ENCODE measurements around the gene STAT6. TPM values are rescaled to one million over a fixed set of nuclear protein-coding genes. Genes with fewer than 3 reads are reported as not detected.

The STAT6 gene
- total RNA-seq, 1 donor from 2014 or later = 269 TPM

DNA sequence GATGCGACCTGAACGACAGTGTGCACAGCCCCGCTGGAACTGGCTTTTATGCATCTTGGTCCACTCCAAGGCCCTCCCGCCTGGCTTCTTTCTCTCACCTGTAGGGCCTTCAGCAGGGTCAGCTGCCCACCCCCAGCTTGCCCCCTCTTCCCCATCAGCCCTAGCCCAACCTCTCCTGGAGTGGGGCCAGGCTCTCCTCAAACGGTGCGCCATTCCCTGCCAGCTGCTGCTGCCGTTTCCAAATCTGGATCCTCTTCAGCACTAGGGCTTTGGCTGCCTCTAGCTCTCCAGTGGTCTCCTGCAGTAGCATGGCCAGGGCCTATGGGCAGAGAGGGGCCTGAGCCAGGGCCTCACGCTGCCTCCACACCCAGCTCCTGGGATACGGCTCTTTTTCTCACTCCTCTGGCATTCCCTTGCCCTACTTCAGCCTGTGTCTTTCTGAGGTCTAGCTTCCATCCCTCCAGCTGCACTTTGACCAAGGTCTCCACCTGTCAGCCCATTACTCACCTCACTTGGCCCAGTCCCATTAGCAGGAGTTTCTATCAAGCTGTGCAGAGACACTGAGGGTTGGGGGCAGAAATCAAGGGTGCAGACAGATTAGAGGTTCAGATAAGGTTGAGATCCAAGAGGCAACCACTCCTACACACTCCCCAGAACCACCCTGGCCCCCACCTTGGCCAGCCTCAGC lies 5.0 kb downstream of the STAT6 start:
- H3K4me1 ChIP-seq = peaks cover 31% of the 10 kb centered on the region
- ATAC-seq = no peak
- intact Hi-C loops (cut with DNase I) = no loop called here
- no peaks in the 10 kb centered on the region for H3K9me3 ChIP-seq
- no peak overlapping the region for H3K27ac ChIP-seq
- no peaks in the 10 kb centered on the region for H3K27me3 ChIP-seq (ENCODE audit: low read depth)
- TF ChIP-seq, protein P1, sequence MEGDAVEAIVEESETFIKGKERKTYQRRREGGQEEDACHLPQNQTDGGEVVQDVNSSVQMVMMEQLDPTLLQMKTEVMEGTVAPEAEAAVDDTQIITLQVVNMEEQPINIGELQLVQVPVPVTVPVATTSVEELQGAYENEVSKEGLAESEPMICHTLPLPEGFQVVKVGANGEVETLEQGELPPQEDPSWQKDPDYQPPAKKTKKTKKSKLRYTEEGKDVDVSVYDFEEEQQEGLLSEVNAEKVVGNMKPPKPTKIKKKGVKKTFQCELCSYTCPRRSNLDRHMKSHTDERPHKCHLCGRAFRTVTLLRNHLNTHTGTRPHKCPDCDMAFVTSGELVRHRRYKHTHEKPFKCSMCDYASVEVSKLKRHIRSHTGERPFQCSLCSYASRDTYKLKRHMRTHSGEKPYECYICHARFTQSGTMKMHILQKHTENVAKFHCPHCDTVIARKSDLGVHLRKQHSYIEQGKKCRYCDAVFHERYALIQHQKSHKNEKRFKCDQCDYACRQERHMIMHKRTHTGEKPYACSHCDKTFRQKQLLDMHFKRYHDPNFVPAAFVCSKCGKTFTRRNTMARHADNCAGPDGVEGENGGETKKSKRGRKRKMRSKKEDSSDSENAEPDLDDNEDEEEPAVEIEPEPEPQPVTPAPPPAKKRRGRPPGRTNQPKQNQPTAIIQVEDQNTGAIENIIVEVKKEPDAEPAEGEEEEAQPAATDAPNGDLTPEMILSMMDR (IDR thresholded peaks at IDR 0.05) = no peak
- H3K36me3 ChIP-seq = peaks cover 74% of the 10 kb centered on the region
- DNase-seq = no peak
- no peak overlapping the region for H3K4me3 ChIP-seq

DNA sequence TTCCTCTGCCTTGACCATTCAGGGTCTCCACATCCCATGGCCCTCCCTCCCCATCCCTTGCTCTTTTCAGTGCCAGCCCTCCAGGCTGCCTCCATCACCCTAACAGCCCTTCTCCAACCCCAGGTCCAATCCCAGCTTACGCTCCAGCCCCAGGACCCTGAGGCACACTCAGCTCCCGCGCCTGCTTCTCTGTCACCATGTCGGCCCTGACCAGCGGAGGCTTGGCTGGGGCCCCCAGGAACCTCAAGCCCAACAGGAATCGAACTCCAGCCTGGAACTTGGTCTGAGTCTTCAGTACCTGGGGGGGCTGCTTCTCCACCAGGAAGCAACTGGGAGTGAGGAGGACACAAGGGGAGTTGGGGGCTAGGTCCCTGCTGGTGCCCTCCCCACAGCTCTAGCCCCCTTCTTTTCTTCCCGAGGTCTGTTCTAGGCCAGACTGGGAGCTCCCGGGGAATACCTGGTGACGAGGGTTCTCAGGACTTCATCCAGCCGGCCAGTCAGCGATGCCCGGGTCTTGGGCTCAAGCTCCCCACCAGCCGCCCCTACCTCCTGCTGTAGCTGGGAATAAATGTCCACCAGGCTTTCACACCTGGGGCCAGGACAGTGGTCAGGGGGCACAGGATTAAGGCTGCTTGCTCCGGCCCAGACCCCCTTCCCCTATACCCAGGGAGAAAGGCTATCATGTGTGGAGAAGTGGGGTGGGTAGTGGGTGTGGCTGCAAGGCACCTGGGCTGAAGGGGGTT lies 6.0 kb downstream of the STAT6 start:
- DNase-seq (no peak), ATAC-seq (no peak)
- H3K36me3 ChIP-seq = peaks cover 84% of the 10 kb centered on the region
- TF ChIP-seq, protein P1 (IDR thresholded peaks at IDR 0.05) = no peak
- peaks cover 31% of the 10 kb centered on the region for H3K4me1 ChIP-seq
- H3K4me3 ChIP-seq = no peak overlapping the region
- H3K9me3 ChIP-seq = no peaks in the 10 kb centered on the region
- H3K27ac ChIP-seq = no peak overlapping the region
- intact Hi-C loops (cut with DNase I) = no loop called here
- no peaks in the 10 kb centered on the region for H3K27me3 ChIP-seq (ENCODE audit: low read depth)

DNA sequence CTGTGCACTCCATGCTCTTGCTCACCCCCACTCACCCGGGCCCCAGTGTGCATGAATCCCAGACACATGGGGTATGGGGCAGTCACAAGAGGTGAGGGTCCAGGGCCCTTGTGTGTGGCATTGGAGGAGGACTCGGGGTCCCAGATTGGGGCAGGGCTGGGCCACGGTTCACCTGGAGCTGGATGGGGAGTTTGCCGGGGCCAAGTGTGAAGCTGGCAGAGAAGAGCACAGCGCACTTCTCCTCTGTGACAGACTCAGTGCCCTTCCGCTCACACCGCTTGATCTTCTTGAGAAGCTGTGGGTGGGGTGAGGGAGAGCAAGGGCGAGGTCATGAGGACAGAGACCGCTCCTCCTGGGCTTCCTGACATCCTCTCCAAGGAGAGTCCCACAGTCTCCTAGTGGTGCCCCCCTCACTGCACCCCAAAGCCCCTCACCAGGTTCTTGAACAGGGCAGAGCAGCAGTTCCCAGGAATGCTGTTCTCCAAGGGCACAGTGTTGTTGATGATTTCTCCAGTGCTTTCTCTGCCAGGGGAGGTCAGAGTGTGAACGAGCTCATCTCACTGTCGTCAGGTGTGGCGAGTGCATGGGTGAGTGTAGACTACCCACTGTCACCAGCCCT lies 6.8 kb downstream of the STAT6 start:
- Histone ChIP-seq H3K9me3 (no peaks in the 10 kb centered on the region), H3K36me3 (peaks cover 92% of the 10 kb centered on the region), H3K4me3 (no peak overlapping the region), H3K27me3 (ENCODE audit: low read depth) (no peaks in the 10 kb centered on the region), H3K27ac (no peak overlapping the region), H3K4me1 (peaks cover 23% of the 10 kb centered on the region)
- intact Hi-C loops (cut with DNase I) = no loop called here
- no peak for ATAC-seq
- no peak for DNase-seq
- TF ChIP-seq, protein P1 (IDR thresholded peaks at IDR 0.05) = no peak

DNA sequence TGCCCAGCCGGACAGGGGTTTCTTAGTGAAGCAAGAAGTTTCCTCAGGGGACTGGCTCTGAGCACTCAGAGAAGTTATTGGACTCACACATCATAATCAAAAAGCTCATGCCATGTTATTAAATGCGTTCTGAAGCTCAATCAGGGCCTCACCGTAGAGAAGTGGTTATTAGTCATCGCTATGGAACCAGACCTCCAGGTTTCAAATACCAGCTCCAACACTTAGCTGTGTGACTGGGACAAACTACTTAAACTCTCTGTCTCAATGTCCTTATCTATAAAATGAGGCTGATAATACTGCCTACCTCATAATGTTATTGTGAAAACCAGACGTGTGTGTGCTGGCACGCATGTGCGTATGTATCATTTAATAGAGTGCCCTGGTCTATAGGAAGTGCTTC lies 7.3 kb downstream of the STAT6 start:
- Histone ChIP-seq H3K27me3 (ENCODE audit: low read depth) (no peaks in the 10 kb centered on the region), H3K9me3 (no peaks in the 10 kb centered on the region), H3K4me1 (peaks cover 18% of the 10 kb centered on the region), H3K4me3 (no peak overlapping the region), H3K36me3 (peaks cover 97% of the 10 kb centered on the region), H3K27ac (no peak overlapping the region)
- intact Hi-C loops (cut with DNase I) = no loop called here
- ATAC-seq (peak in 1 of 2 donors; percentile 24), DNase-seq (no peak)
- TF ChIP-seq, protein P1 (IDR thresholded peaks at IDR 0.05) = no peak

DNA sequence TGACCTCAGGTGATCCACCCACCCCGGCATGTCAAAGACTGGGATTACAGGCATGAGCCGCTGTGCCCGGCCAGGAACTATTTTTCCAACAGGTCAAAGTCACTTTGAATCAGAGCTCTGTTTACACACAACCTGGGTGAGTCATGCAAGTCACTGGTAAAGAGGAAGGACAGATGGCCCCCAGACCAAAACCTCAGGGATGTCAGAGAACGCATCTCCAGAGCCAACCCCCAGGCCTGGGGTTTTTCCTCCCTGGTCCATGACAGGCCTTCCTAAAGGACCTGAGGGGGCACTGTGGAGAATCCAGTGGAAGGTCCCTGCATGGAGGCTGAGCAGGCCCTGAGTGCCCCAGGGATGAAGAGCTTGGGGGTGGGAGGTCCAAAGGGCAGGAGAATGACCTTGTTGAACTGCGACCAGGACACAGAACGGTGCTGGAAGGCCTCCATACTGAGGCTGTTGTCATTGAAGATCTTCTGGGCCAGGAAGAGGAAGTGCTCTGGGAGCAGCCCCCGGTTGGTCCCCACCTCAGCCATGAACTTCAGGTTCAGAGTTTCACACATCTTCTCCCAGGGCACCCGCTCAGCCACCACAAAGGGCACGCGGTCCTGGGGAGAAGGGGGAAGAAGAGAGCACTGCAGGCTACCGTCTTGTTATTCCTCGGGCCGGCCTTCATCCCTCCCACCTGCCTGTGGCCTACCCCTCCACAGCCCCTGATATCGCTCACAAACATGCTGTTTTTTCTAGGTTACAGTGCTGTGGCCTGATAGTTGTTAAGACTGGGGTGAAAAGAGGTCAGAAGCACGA lies 9.1 kb downstream of the STAT6 start:
- no peak overlapping the region for H3K27ac ChIP-seq
- no peaks in the 10 kb centered on the region for H3K9me3 ChIP-seq
- no peak for DNase-seq
- intact Hi-C loops (cut with DNase I) = no loop called here
- no peak for ATAC-seq
- H3K36me3 ChIP-seq = peaks cover 100% of the 10 kb centered on the region
- TF ChIP-seq, protein P1 (IDR thresholded peaks at IDR 0.05) = no peak
- no peak overlapping the region for H3K4me3 ChIP-seq
- no peaks in the 10 kb centered on the region for H3K27me3 ChIP-seq (ENCODE audit: low read depth)
- H3K4me1 ChIP-seq = peaks cover under 1% of the 10 kb centered on the region
